GM18498 (cell line): ENCODE data around the gene SRRM2.

Source experiments
- ATAC-seq: cut with Tn5 transposase; IDR thresholded peaks from one replicate; pipeline ENCODE4 v1.9.1; 2021; ENCODE audit warnings: mild to moderate bottlenecking, moderate library complexity; ENCODE audit not compliant: unreplicated experiment

The SRRM2 gene

DNA sequence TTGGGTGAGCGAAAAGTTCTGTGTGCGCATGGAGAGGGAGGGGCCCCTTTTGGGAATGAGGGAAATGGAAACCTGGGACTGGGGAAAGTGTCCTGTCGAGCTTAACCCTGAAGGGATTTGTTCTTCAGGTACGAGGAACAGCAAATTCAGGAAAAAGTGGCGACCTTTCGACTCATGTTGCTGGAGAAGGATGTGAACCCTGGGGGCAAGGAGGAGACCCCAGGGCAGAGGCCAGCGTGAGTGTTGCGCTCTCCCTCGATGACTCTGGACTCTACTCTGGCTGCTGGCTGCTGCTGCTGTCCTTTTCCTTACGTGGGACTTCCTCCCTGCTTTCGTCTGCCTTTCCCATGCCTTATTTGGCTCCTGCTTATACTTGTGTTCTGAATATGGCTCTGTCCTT is 4.9 kb downstream of the SRRM2 start:
- ATAC-seq, result no peak

DNA sequence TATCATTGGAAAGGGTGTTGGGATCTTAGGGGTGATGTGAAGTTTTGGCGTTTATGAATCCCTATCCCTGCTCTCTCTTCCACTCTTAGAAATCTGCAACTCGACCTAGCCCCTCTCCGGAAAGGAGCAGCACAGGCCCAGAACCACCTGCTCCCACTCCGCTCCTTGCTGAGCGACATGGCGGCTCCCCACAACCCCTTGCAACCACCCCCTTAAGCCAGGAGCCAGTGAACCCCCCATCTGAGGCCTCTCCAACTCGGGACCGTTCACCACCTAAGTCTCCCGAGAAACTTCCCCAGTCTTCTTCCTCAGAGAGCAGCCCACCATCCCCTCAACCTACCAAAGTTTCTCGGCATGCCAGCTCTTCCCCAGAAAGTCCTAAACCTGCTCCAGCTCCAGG is 9.0 kb downstream of the SRRM2 start:
- ATAC-seq, result no peak

DNA sequence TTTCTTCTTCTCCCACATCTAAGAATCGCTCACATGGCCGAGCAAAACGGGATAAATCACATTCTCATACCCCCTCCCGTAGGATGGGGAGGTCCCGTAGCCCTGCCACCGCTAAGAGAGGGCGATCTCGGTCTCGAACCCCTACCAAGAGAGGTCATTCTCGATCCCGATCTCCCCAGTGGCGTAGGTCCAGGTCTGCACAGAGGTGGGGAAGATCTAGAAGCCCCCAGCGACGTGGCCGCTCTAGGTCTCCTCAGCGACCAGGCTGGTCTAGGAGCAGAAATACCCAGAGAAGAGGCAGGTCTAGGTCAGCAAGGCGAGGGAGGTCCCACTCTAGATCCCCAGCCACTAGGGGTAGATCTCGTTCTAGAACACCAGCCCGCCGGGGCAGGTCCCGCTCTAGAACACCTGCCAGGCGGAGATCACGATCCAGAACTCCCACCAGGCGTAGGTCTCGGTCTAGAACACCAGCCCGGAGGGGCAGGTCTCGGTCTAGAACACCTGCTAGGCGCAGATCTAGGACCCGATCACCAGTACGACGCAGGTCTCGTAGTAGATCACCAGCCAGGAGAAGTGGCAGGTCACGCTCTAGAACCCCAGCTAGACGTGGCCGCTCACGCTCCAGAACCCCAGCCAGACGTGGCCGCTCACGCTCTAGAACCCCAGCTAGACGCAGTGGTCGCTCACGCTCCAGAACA is 9.6 kb downstream of the SRRM2 start:
- ATAC-seq, result no peak

DNA sequence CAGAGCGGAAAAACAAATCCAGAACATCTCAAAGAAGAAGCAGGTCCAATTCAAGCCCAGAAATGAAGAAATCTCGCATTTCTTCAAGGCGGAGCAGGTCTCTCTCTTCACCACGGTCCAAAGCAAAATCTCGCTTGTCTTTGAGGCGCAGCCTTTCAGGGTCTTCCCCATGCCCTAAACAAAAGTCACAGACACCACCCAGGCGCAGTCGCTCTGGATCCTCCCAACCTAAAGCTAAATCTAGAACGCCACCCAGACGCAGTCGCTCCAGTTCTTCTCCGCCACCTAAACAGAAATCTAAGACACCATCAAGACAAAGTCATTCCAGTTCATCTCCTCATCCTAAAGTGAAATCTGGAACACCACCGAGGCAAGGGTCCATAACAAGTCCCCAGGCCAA is 10.3 kb downstream of the SRRM2 start:
- ATAC-seq, result no peak

DNA sequence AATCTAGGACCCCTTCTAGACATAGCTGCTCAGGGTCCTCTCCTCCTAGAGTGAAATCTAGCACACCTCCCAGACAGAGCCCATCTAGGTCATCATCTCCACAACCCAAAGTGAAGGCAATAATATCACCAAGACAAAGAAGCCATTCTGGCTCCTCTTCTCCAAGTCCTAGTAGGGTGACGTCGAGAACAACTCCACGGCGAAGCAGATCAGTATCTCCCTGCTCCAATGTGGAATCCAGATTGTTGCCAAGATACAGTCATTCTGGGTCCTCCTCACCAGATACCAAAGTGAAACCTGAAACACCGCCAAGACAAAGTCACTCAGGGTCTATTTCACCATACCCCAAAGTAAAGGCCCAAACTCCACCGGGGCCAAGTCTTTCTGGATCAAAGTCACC is 10.7 kb downstream of the SRRM2 start:
- no peak for ATAC-seq

DNA sequence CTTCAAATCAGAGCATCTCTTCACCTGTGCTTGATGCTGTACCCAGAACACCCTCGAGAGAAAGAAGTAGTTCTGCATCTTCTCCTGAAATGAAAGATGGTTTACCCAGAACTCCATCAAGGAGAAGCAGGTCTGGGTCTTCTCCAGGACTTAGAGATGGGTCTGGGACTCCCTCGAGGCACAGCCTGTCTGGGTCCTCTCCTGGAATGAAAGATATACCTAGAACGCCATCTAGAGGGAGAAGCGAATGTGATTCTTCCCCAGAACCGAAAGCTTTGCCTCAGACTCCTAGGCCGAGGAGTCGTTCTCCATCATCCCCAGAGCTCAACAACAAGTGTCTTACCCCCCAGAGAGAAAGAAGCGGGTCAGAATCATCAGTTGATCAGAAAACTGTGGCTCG is 12.3 kb downstream of the SRRM2 start:
- ATAC-seq, result no peak

DNA sequence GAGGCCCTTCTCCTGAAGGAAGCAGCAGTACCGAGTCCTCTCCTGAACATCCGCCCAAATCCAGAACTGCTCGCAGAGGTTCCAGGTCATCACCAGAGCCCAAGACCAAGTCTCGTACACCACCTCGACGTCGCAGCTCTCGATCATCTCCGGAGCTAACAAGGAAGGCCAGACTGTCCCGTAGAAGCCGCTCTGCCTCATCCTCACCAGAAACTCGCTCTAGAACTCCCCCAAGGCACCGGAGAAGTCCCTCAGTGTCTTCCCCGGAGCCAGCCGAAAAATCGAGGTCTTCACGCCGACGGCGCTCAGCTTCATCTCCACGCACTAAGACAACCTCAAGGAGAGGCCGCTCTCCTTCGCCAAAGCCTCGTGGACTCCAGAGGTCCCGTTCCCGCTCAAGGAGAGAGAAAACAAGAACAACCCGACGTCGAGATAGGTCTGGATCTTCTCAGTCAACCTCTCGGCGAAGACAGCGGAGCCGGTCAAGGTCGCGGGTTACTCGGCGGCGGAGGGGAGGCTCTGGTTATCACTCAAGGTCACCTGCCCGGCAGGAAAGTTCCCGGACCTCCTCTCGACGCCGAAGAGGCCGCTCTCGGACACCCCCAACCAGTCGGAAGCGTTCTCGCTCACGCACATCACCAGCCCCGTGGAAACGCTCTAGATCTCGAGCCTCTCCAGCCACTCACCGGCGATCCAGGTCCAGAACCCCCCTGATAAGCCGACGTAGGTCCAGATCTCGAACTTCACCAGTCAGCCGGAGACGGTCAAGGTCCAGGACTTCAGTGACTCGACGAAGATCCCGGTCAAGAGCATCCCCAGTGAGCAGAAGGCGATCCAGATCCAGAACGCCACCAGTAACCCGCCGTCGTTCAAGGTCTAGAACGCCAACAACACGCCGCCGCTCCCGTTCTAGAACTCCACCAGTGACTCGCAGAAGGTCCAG is 13.3 kb downstream of the SRRM2 start:
- ATAC-seq, result no peak

DNA sequence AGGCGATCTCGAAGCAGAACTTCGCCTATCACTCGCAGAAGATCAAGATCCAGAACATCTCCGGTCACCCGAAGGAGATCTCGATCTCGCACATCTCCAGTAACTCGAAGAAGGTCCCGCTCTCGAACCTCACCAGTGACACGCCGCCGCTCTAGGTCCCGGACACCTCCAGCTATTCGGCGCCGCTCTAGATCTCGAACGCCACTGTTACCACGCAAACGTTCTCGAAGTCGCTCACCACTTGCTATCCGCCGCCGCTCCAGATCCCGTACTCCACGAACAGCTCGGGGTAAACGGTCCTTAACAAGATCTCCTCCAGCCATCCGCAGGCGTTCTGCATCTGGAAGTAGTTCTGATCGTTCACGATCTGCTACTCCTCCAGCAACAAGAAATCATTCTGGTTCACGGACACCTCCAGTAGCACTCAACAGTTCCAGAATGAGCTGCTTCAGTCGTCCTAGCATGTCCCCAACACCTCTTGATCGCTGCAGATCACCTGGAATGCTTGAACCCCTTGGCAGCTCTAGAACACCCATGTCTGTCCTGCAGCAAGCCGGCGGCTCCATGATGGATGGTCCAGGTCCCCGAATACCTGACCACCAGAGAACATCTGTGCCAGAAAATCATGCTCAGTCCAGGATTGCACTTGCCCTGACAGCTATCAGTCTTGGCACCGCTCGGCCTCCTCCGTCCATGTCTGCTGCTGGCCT is 14.1 kb downstream of the SRRM2 start:
- ATAC-seq, result no peak

DNA sequence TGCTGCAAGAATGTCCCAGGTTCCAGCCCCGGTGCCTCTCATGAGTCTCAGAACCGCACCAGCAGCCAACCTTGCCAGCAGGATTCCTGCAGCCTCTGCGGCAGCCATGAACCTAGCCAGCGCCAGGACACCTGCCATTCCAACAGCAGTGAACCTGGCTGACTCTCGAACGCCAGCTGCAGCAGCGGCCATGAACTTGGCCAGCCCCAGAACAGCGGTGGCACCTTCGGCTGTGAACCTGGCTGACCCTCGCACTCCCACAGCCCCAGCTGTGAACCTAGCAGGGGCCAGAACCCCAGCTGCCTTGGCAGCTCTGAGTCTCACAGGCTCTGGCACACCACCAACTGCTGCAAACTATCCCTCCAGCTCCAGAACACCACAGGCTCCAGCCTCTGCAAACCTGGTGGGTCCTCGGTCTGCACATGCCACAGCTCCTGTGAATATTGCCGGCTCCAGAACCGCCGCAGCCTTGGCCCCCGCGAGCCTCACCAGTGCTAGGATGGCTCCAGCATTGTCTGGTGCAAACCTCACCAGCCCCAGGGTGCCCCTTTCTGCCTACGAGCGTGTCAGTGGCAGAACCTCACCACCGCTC is 14.8 kb downstream of the SRRM2 start:
- no peak for ATAC-seq

DNA sequence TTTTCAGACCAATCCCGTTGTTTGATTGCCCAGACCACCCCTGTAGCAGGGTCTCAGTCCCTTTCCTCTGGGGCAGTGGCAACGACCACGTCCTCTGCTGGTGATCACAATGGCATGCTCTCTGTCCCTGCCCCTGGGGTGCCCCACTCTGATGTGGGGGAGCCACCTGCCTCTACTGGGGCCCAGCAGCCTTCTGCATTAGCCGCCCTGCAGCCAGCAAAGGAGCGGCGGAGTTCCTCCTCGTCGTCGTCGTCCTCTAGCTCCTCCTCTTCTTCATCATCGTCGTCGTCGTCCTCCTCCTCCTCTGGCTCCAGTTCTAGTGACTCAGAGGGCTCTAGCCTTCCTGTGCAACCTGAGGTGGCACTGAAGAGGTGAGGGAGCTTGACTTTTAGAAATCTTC is 15.5 kb downstream of the SRRM2 start:
- no peak for ATAC-seq

DNA sequence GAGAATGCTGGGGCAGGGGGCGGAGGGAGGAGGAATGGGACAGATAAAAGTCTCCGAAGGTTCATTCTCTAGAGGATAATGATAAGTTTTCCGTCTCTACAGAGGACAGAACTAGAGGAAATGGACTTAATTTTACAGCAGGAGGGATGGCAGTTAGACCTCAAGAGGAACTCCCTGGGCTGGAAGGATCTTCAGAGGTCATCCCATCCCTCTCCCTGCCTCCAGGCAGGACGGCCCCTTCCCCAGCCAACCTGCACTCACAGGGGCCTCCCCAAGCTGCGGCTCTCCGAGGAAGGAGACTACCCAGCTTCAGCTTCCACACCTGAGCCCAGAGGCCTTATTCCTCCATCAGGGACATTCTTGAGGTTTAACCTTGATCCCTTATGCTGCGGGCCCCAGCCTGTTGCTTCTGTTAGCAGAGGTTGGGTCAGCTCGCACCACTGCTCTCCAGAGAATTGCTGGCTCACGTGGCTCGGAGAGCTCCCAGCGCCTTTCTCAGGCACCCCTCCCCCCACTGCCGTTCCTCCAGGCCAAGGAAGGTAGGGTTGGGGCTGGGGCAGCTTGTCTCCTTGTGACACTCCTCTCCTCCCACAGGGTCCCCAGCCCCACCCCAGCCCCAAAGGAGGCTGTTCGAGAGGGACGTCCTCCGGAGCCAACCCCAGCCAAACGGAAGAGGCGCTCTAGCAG is 16.1 kb downstream of the SRRM2 start:
- no peak for ATAC-seq

DNA sequence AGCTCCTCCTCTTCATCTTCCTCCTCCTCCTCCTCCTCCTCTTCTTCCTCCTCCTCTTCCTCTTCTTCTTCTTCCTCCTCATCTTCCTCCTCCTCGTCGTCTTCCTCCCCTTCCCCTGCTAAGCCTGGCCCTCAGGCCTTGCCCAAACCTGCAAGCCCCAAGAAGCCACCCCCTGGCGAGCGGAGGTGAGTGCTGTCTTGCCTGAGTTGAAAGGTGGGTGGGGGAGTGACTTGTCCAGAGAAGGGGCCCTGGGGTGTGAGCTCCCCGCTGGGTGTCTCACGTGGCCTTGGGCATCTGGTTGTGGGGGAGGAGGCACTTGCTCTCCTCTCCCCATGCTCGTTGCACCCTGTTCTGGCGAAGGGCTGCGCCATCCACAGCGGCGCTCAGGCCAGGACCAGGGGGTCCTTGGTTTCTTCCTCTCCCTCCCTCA is 16.7 kb downstream of the SRRM2 start:
- ATAC-seq, result no peak

DNA sequence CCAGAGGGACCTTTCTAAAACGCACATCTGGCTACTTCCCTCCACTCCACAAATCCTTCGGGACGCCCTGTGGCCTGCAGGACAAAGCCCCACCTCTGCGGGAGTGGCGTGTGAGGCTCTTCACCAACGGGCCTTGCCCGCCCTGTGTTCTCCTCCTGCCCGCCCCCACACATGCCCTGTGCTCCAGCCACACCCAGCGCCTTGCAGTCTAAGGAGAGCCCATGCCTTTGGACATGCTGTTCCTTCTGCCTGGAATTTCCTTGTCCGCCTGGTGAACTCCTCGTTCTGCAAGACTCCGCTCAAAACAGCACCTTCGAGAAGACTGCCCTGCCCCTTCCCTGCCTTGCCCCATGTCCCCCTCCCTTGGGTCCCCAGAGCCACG is 17.2 kb downstream of the SRRM2 start:
- no peak for ATAC-seq

DNA sequence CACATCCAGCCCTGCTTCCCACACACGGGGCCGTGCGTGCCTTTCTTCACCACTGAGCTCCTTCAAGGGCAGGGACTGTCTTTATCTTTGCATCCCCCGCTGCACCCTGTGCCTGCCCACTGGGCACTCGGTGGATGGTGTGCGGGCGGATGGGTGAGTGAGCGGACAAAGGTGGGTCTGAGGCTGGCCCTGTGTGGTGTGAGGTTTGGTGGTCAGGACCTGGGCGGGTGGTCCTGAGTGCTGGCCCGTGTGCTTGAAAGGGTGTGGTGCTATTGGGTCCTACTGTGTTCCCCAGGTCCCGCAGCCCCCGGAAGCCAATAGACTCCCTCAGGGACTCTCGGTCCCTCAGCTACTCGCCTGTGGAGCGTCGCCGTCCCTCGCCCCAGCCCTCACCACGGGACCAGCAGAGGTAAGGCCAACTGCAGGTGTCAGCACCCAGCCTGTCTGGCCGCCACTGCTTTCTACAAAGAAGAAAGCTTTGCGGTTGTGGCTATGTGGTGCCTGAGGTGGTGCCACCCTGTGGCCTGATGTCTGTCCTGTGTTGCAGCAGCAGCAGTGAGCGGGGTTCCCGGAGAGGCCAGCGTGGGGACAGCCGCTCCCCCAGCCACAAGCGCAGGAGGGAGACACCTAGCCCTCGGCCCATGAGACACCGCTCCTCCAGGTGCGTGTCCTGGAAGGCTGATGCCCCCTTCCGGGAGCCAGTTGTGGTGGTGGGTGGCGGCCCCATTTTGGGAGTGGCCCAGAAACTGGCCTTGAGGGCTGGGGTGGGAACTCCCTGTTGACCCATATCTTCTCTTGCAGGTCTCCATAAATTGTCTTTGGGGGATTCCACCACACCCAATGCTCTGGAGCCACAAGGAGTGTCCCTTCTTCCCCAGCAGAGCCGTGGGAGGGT is 17.9 kb downstream of the SRRM2 start:
- no peak for ATAC-seq

DNA sequence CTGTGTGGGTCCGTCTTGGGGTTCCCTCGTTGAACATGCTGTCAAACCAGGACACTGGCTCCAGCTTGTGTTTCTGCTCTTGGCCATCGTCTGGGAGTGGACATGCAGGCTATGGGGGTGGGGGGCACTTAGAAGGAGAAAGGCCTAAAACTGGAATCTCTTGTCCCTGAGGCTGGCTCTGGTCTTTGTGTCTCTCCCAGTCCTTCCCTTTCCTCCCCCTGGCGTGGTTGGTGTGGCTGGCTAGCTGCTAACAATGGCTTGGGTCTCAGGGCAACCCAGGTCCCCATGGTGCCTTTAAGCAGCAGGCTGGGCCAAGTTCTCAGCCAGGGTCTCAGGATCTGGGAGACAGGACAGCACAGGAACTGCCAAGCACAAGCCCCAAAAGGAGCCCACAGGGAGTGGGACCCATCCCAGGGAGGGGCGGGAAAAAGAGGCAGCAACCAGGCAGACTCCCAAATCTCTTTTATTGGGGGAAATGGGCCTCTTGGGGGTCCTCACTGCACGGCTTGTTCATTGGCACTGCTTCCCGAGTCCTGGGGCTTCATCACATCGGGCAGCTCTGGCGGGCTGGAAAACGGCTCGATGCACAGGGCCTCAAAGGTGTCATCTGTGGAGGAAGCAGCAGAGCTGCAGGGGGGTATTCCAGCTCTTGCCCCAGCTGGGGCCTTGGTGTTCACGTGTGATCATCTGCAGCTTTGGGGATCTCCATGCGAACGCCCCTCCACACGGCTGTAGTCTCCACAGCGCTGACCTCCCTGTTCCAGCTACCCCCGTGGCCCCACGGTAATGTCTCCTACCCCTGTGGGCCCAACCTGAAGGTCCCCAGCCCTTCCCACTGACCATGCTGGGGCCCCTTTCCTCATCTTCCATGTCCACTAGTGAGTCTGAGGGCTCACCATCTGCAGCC is 19.3 kb downstream of the SRRM2 start:
- no peak for ATAC-seq

DNA sequence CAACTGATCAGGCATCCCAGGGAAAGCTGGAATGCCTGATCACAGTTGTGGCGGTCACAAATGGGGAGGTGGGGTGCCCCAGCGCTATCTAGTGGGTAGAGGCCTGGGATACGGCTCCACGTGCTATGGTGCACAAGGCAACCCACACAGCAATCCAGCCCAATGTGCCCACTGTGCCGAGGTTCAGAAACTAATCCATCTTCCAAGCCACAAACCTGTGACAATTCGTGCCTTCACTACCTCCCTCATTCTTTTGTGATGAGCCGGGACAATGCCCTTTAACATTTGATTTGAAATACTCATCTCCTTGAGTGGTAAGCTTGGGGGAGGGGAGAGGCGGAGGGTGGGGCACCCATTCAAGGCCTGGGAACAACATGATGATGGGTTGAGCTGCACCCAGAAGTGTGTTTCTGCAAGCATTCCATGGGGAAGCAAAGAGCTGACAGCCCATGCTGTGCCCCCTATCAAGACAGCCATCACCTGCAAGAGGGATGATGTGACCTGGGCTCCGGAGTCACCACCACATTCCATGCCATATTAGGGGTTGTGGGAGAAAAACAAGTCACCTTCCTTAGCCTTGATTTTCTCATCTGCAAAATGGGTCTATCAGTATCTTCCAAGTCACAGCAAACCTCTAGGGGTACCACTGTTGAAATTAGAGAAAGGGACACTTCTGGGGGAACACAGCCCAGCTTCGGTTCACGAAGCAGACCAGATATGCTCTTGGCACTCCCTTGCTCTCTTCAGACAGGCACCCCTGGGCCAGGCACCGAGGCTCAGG is 20.9 kb downstream of the SRRM2 start:
- no peak for ATAC-seq

DNA sequence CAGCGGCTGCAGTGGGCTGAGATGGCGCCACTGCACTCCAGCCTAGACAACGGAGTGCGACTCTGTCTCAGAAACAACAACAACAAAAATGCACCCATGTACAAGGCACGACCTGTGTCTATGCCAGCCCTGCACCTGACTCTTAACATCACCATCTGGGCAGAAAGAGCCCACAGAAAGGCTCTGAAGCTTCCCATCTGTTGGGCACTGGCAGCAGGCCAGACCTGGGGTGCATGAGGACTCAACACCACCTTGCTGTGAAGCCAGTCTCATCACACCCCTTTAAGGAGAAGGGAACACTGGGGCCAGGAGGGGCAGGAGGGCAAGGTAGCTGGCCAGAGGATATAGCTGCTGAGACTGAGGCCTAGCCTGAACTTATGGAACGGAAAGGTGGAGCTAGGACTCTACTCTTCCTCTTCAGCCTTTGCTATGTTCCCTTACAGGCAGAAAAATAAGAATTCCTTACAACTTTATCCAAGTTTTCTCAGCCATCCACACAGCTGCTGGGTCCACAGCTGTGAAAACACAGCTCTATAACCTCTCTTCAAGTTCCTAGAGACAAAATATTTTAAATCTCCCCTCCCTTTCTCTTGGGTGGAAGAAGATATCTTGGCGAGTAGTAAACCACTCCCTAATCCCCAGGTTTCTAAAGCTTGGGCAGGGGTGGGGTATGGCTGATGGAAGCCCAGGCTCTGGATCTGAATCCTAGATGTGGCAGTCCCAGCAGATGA is 21.9 kb downstream of the SRRM2 start:
- ATAC-seq, result no peak
